T follicular helper cell (primary cell): ENCODE measurements around the gene LIMS1.
"Not testable (repeated sequence)": the region's sequence is repeated elsewhere in the genome, so short reads cannot be mapped to it uniquely, and the experiment has no call there.

Experiments used
- DNase-seq: peaks from one replicate; pipeline ENCODE4 v3.0.0-alpha.2; 2020; ENCODE audit warnings: low read depth

Gene LIMS1

DNA sequence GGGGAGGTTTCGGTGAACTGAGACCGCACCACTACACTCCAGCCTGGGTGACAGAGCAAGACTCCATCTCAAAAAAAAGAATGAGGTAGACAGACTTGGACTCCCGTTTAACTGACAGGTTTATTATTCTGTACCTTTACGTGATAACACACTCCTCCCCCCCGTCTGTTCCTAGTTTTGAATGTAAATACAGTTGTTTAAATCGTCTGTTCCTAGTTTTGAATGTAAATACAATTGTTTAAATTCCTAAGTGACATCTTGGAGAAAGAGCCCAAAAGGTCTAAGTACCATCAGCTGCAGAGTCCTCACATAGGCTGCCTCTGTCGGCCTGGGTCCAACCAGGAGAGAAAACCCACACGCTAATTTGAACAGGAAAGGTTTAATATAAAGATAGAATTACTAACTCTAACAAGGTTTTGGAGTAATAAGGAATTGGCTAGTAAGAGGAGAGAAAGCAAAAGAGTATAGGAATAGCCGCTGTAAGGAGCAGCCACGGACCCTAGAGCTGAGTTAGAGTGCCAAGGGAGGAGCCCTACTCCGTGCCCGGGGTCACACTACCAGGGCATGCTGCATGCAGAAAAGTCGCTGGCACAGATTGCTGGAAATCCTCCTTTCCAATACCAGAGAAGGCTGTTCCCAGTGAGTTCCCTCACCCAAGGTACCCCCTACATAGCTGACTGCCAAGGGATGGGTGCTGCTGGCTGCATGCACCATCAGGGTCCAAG lies 101.5 kb downstream of the LIMS1 start:
- no peak for DNase-seq

DNA sequence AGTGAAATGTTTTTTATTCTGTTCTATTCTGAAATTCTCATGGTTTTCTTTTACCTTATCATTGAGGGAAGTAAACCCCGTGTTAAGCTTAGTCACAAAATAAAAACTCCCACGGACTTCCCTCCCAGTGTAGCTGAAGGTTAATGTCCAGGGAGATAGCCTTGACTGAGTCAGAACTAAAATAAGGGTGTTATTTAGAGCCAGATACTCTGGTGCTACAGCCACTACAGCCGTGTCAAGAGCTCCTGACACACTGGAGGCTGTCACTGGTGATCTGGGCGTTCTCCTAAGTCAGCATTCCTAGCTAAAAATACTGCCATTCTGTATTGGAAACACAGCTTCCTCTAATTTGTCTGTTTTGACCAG lies 103.0 kb downstream of the LIMS1 start:
- no peak for DNase-seq

DNA sequence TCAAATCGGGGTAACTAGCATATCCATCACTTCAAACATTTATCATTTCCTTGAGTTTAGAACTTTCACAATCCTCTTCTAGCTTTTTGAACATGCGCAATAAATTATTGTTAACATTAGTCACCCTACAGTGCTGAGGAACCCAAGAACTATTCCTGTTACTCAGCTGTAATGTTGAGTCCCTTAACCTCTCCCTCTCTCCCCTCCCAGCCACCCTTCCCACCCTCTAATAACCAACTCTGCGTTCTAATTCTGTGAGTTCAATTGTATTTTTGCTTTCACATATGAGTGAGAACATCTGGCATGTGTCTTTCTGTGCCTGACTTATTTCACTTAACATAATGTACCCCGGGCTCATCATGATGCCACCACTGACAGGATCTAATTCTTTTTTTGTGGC lies 106.5 kb downstream of the LIMS1 start:
- no peak for DNase-seq

DNA sequence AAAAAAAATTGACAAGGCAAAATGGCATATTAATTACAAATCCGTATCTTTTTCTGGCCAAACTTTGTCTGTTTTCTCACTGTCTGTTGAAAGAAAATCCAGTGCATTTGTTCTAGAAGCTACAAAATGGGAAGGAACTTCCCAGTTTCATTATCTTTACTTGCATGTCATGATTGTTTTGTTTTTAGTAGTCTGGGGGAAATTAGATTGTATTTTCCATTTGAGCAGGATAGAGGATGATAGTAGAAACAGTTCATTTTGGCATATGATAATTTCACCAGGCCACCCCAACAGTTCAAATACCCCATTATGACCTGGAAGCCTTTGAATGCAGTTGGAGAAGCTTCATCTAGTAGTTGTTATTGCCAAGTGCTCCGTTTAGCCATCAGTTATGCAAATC lies 107.5 kb downstream of the LIMS1 start:
- DNase-seq: no peak

DNA sequence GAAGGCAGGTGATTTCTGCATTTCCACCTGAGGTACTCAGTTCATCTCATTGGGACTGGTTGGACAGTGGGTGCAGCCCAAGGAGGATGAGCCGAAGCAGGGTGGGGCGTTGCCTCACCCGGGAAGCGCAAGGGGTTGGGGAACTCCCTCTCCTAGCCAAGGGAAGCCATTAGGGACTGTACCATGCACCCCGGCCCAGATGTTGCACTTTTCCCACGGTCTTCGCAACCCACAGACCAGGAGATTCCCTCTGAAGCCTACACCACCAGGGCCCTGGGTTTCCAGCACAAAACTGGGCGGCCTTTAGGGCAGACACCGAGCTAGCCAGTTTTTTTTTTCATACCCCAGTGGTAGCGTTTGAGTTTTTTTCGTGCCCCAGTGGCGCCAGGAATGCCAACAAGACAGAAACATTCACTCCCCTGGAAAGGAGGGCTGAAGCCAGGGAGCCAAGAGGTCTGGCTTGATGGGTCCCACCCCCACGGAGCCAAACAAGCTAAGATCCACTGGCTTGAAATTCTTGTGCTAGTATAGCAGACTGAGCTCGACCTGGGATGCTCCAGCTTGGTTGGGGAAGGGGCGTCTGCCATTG lies 109.1 kb downstream of the LIMS1 start:
- no peak for DNase-seq

- not testable (repeated sequence) for DNase-seq
These were observed 109.6 kb downstream of the LIMS1 start for GRCh38 chr2:108643862-108644261.

GRCh38 chr2:108644446-108644845 lies 110.2 kb downstream of the LIMS1 start:
- DNase-seq: not testable (repeated sequence)

DNA sequence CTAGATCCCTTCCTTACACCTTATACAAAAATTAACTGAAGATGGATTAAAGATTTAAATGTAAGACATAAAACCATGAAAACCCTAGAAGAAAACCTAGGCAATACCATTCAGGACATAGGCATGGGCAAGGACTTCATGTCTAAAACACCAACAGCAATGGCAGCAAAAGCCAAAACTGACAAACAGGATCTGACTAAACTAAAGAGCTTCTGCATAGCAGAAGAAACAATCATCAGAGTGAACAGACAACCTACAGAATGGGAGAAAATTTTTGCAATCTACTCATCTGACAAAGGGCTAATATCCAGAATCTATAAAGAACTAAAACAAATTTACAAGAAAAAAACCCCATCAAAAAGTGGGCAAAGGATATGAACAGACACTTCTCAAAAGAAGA lies 114.5 kb downstream of the LIMS1 start:
- not testable (repeated sequence) for DNase-seq

DNA sequence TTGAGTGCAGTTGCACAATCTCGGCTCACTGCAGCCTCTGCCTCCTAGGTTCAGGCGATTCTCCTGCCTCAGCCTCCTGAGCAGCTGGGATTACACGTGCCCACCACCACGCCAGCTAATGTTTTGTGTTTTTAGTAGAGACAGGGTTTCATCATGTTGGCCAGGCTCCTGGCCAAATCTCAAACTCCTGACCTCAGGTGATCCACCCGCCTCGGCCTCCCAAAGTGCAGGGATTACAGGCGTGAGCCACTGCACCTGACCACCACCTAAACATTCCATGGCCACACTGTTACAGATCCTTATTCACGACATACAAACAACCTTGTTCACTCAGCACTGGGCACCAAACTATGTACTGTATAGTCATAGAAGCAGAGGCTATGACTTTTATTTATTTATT lies 116.2 kb downstream of the LIMS1 start:
- DNase-seq: not testable (repeated sequence)

DNA sequence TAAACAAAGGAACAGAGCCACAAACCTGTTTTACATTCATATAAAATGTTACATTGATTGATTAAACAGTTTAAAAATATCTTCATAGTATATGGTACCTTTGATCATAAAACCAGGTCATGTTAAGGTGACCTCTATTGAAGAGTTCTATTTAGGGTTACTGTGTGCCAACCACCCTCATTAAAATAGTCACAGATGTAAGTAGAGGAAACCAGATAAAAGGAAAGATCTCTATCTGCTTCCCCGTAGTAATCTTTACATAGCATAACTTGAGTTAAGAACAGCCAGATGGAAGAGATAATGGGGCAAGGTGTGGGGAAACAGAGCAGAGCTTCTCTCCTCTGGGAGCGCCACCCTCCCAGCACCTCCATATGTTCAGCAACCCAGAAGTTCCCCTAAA lies 117.2 kb downstream of the LIMS1 start:
- not testable (repeated sequence) for DNase-seq

- peak; percentile 36 for DNase-seq
These were observed 118.1 kb downstream of the LIMS1 start for GRCh38 chr2:108652187-108652931.

- not testable (repeated sequence) for DNase-seq
These were observed 119.2 kb downstream of the LIMS1 start for GRCh38 chr2:108653425-108653824.

DNA sequence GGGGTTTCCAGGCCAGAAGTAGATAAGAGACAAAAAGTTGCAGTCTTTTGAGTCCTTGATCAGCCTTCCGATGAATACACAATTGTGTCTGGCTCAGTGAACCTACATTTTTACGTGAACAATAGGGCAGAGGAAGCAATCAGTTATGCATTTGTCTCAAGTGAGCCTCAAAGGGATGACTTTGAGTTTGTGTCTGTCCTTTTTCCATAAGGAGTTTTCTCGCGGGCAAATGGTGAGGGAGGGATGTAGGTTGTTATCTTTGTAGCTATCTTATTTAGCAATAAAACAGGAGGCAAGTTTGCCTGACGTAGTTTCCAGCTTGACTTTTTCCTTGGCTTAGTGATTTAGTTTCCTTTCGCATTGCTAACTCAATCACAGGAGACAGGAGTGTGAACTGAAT lies 119.6 kb downstream of the LIMS1 start:
- not testable (repeated sequence) for DNase-seq

- DNase-seq: not testable (repeated sequence)
These were observed 120.4 kb downstream of the LIMS1 start for GRCh38 chr2:108654521-108655125.

GRCh38 chr2:108655270-108655669 lies 121.0 kb downstream of the LIMS1 start:
- DNase-seq: not testable (repeated sequence)

DNA sequence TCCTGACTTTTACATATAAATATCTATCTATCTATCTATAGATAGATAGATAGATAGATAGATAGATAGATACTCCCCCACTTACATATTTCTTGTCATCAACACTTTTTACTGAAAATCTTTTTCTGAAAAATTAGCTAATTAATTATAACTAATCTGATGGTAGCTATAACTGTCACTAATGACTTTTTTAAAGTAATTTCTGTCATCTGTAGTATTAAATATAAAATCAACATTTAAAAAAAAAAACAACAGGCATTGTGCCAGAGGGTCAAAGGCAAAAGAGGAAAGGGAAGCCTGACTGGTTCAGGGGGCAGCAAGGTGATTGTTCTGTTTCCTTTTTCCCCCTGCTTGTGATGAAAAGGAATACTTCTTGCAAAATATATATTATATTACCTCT lies 122.0 kb downstream of the LIMS1 start:
- not testable (repeated sequence) for DNase-seq

- not testable (repeated sequence) for DNase-seq
These were observed 123.2 kb downstream of the LIMS1 start for GRCh38 chr2:108657517-108657916.

DNA sequence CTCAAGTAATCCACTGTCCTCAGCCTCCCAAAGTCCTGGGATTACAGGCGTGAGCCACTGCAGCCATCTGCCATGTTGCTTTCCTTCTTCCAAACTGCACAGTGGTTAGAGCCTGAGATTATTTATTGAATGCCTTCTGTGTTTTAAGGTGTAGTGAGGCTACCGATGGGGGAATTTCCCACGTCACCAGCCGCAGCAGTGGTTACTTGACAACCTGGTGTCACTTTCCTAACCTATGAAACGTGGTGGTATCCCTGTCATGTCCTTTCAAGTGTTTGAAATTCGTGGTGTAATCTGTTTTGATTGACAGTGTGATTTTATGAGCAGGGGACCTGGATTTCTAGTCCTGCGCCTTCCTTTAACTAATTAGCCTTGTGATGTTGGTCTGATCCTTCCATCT lies 124.3 kb downstream of the LIMS1 start:
- peak; percentile 16 for DNase-seq

GRCh38 chr2:108661493-108661892 lies 127.2 kb downstream of the LIMS1 start:
- DNase-seq: not testable (repeated sequence)

DNA sequence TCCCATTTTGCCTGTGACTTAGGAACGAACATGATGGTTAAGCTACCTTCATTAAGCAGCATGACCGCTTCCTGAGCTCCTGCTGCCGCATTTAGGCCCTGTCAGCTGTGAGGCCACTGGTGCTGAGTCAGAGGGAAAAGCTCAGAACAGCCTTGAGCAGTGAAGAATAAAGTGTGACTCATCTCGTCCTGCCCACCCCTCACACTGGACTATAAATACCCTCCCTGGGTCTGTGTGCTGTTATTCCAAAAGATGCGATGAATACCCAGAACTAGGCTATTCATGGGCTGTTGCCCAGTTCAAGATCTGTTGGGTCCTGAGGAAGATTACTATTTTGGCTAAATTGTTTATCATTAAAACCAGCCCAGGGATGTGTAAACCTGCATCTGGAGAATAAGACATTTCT lies 127.9 kb downstream of the LIMS1 start:
- not testable (repeated sequence) for DNase-seq

DNA sequence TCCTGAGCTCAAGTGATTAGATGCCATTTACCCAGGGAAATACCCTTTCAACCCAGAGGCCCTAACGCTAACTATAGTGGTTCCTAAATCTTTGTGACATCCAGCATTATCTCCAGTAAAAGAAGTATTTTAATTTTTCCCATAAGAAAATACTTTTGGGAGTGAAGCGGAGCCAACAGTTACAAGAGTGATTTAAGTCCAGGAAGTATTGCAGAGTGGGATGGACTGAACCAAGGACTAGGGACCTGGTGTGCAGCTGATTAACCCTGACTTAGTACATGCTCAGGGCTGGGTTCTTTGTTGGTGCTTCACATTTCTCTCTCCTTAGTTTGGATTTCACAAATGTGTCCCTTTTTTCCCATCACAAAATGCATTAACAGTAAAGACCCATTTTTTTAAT lies 129.1 kb downstream of the LIMS1 start:
- DNase-seq: not testable (repeated sequence)

DNA sequence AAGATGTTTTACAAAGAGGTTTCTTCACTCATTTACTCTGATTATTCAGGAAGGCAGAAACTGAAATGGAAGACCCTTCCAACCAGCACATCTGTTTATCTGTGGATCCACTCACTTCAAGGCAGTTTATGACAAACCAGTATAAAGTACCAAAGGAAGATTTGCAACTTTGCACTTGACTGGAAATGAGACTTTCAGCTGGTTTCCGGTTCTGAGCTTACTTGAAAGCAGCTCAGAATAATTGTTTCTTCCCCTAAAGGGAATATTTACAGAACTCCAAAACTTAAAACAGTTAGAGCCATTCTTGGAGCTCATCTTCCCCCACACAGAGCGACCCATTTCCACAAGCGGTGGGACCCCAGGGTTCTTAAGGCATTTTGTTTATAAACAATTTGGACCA lies 129.8 kb downstream of the LIMS1 start:
- DNase-seq: not testable (repeated sequence)

GRCh38 chr2:108664979-108665378 lies 130.7 kb downstream of the LIMS1 start:
- DNase-seq: not testable (repeated sequence)
